OCI-LY3 (cell line): Measurements from ENCODE around the gene MOSPD3.

ENCODE experiments used
- CTCF ChIP-seq: fragments of 200-600, 300-600 bp; sonication (generic); IDR thresholded peaks from 2 replicates; pipeline ENCODE4 v1.5.1; 2014; ENCODE audit warnings: antibody characterized with exemption, low read length, low read depth
- EZH2phosphoT487 ChIP-seq: fragments of 200-600 bp; shearing (Covaris generic); IDR thresholded peaks from 2 replicates; pipeline ENCODE4 v1.6.1; 2018; ENCODE audit warnings: antibody characterized with exemption, mixed run types, low read depth

GRCh38 chr7:100654908-100655831 lies 42.8 kb downstream of the MOSPD3 start:
- TF ChIP-seq CTCF (no peak), EZH2phosphoT487 (no peak)
